ENCODE measurements around the gene RBMS3. TPM values are rescaled to one million over a fixed set of nuclear protein-coding genes. Genes with fewer than 3 reads are reported as not detected.

Gene RBMS3
- total RNA-seq, 2 experiments from 2014 or later: 1.0 TPM; not detected in 1

- H3K9me2 ChIP-seq (ENCODE audit: insufficient read depth, low read length): no peaks in the 10 kb centered on the region; the same call in 1 of the 2 replicates
- no peaks in the 10 kb centered on the region for H4K20me1 ChIP-seq (ENCODE audit: insufficient read depth, low read length)
- no peaks in the 10 kb centered on the region for H3K79me2 ChIP-seq (ENCODE audit: insufficient read depth, low read depth, low read length)
- H3K9me3 ChIP-seq (ENCODE audit: low read length): 0 out of 2 replicates have a peak, but pooled peaks cover 7% of the 10 kb centered on the region
- TF ChIP-seq CTCF (conservative IDR thresholded peaks at IDR 0.05; ENCODE audit: low read length): no peak
- no peak for TF ChIP-seq EZH2phosphoT487 (IDR thresholded peaks at IDR 0.05; ENCODE audit: borderline replicate concordance, low read depth, low read length)
- intact Hi-C loops (cut with micrococcal nuclease; ENCODE audit: unreplicated experiment): no loop called here
- ChIA-PET POLR2A (interaction anchor here (0.6 to 1.6 kb wide), 7 partner anchors 9 to 67 kb away, joined by 3 to 5 read pairs (median 3); no protein-coding TSS in a partner anchor), CTCF (ENCODE audit: unreplicated experiment) (no interaction called here)
- H2AFZ ChIP-seq (ENCODE audit: low read length): no peak overlapping the region
- H3K4me2 ChIP-seq (ENCODE audit: low read length): no peak overlapping the region
- H3K4me3 ChIP-seq (ENCODE audit: low read depth, low read length, poor library complexity, severe bottlenecking): no peak overlapping the region
- H3K27ac ChIP-seq (ENCODE audit: low read depth, low read length, poor library complexity, severe bottlenecking): no peak overlapping the region
- BruUV-seq (replicated peaks): no TSS peak
- H3K36me3 ChIP-seq (ENCODE audit: insufficient read depth, low read length): no peaks in the 10 kb centered on the region
- peaks cover 39% of the 10 kb centered on the region for H3K4me1 ChIP-seq (ENCODE audit: insufficient read depth, low read length, poor library complexity, severe bottlenecking)
- no peak for DNase-seq (ENCODE audit: low spot score)
Observed at GRCh38 chr3:29436612-29437323, 155.9 kb downstream of the RBMS3 start.

- Histone ChIP-seq H3K79me2 (ENCODE audit: insufficient read depth, low read depth, low read length) (no peaks in the 10 kb centered on the region), H3K36me3 (ENCODE audit: insufficient read depth, low read length) (no peaks in the 10 kb centered on the region), H3K4me2 (ENCODE audit: low read length) (peak overlapping the region; percentile 29), H3K4me3 (ENCODE audit: low read depth, low read length, poor library complexity, severe bottlenecking) (no peak overlapping the region), H3K4me1 (ENCODE audit: insufficient read depth, low read length, poor library complexity, severe bottlenecking) (peaks cover 39% of the 10 kb centered on the region), H3K27ac (ENCODE audit: low read depth, low read length, poor library complexity, severe bottlenecking) (no peak overlapping the region), H3K9me3 (ENCODE audit: low read length) (peaks cover 14% of the 10 kb centered on the region; the same call in 1 of the 2 replicates), H4K20me1 (ENCODE audit: insufficient read depth, low read length) (no peaks in the 10 kb centered on the region), H2AFZ (ENCODE audit: low read length) (peak overlapping the region; percentile 68), H3K9me2 (ENCODE audit: insufficient read depth, low read length) (no peaks in the 10 kb centered on the region)
- TF ChIP-seq CTCF (conservative IDR thresholded peaks at IDR 0.05; ENCODE audit: low read length) (no peak), EZH2phosphoT487 (IDR thresholded peaks at IDR 0.05; ENCODE audit: borderline replicate concordance, low read depth, low read length) (no peak)
- BruUV-seq (replicated peaks): no TSS peak
- intact Hi-C loops (cut with micrococcal nuclease; ENCODE audit: unreplicated experiment): no loop called here
- ChIA-PET POLR2A (no interaction called here), CTCF (ENCODE audit: unreplicated experiment) (no interaction called here)
- DNase-seq (ENCODE audit: low spot score): no peak
Observed at GRCh38 chr3:29438580-29438979, 157.7 kb downstream of the RBMS3 start.

All from OCI-LY7 (cell line).